HCT116 (cell line): ENCODE results near the gene SSH2. TPM values are rescaled to one million over a fixed set of nuclear protein-coding genes. Genes with fewer than 3 reads are reported as not detected.
A peak's percentile ranks its signal among the peaks of the same experiment; 100 is the strongest.

ENCODE experiments used
- ATAC-seq: fragments of 200-7000 bp; cut with Tn5 transposase; 2 replicates; pipeline ENCODE4 v1.9.1; 2020; ENCODE audit warnings: mild to moderate bottlenecking, moderate library complexity
- BruUV-seq: library from RNA; stranded (reverse); fragments of 400-500 nt; replicated peaks from 2 replicates; lab custom pipeline; 2021; lab: Mats Ljungman, UMichigan
- CTCF ChIA-PET: fragments of 300-600 bp; sonication (Branson Sonifier 250); formaldehyde crosslinking; loops from one replicate; lab custom pipeline; 2021; ENCODE audit warnings: antibody characterized with exemption; lab: Charles Lee
- POLR2A ChIA-PET: fragments of 300-600, 350-600 bp; sonication (Branson Sonifier 250); formaldehyde crosslinking; loops from one replicate; lab custom pipeline; 2021; ENCODE audit warnings: antibody characterized with exemption; lab: Charles Lee
- RAD21 ChIA-PET, 2 experiments: fragments of 300-600 bp; sonication (Branson Sonifier 250); formaldehyde crosslinking; loops; one replicate each; lab custom pipeline; 2023; ENCODE audit warnings: low total read pairs in 2 of 2; ENCODE audit not compliant: uncharacterized antibody in 2 of 2, unreplicated experiment in 2 of 2, low non-redundant PET in 1 of 2; lab: Charles Lee
- DNase-seq: peaks from one replicate; pipeline ENCODE4 v3.0.0-alpha.2; 2010; ENCODE audit warnings: low read depth, low spot score
- H2AFZ ChIP-seq: fragments of 200-600 bp; shearing (Covaris generic), sonication (generic); 2 replicates; pipeline ENCODE4 v1.6.1; 2017; ENCODE audit warnings: low read depth, mixed run types, mixed read lengths, antibody characterized with exemption, low read length; ENCODE audit not compliant: poor library complexity, severe bottlenecking
- H3K27ac ChIP-seq: 2 replicates; pipeline ENCODE4 v1.5.1; 2012; ENCODE audit warnings: low read depth, low read length
- H3K27me3 ChIP-seq: fragments of 200-600 bp; sonication (generic); 2 replicates; pipeline ENCODE4 v1.6.1; 2016; ENCODE audit warnings: mixed run types, low read length, mixed read lengths; ENCODE audit not compliant: insufficient read depth
- H3K36me3 ChIP-seq, 2 experiments: fragments of 200-500 bp in 1 of 2; fragments of 200-600 bp in 1 of 2; sonication (Bioruptor generic) in 1 of 2; sonication (generic) in 1 of 2; 2 replicates each; pipeline versions ENCODE4 v1.5.1 to v1.6.1; 2014 to 2016; ENCODE audit warnings: low read length in 2 of 2, inconsistent platforms in 1 of 2, mixed read lengths in 1 of 2, mixed run types in 1 of 2; ENCODE audit not compliant: insufficient read depth in 2 of 2, control insufficient read depth in 1 of 2
- H3K4me1 ChIP-seq, 2 experiments: fragments of 200-600 bp in 1 of 2; sonication (generic) in 1 of 2; 2 replicates each; pipeline versions ENCODE4 v1.5.1 to v1.6.1; 2012 to 2017; ENCODE audit warnings: low read length in 2 of 2, inconsistent platforms in 1 of 2, mild to moderate bottlenecking in 1 of 2, mixed read lengths in 1 of 2, mixed run types in 1 of 2, moderate library complexity in 1 of 2; ENCODE audit not compliant: insufficient read depth in 2 of 2, control insufficient read depth in 1 of 2
- H3K4me2 ChIP-seq: fragments of 200-600 bp; sonication (generic); 2 replicates; pipeline ENCODE4 v1.6.1; 2017; ENCODE audit warnings: mixed run types, low read length, mixed read lengths
- H3K4me3 ChIP-seq, 2 experiments: fragments of 200-600 bp in 1 of 2; sonication (generic) in 1 of 2; replicated peaks in 1 of 2; 2 replicates each; pipeline ENCODE4 v1.5.1; 2011 to 2016; ENCODE audit warnings: low read length in 2 of 2, control low read depth in 1 of 2, low read depth in 1 of 2, mild to moderate bottlenecking in 1 of 2, mixed read lengths in 1 of 2, mixed run types in 1 of 2
- H3K79me2 ChIP-seq: fragments of 200-600 bp; sonication (generic); 2 replicates; pipeline ENCODE4 v1.6.1; 2017; ENCODE audit warnings: mild to moderate bottlenecking, mixed run types, low read length, moderate library complexity, mixed read lengths; ENCODE audit not compliant: insufficient read depth
- H3K9ac ChIP-seq: fragments of 200-600 bp; sonication (generic); 2 replicates; pipeline ENCODE4 v1.6.1; 2016; ENCODE audit warnings: low read length, mixed read lengths
- H3K9me2 ChIP-seq: fragments of 200-600 bp; sonication (generic), shearing (Covaris generic); 2 replicates; pipeline ENCODE4 v1.6.1; 2017; ENCODE audit warnings: mixed run types, mild to moderate bottlenecking, moderate library complexity; ENCODE audit not compliant: insufficient read depth
- H3K9me3 ChIP-seq, 2 experiments: fragments of 200-500 bp in 1 of 2; fragments of 200-600 bp in 1 of 2; sonication (Bioruptor generic) in 1 of 2; sonication (generic) in 1 of 2; 2 replicates each; pipeline ENCODE4 v1.6.1; 2014 to 2017; ENCODE audit warnings: low read length in 2 of 2, mixed read lengths in 2 of 2, inconsistent platforms in 1 of 2, low read depth in 1 of 2, mild to moderate bottlenecking in 1 of 2, mixed run types in 1 of 2, moderate library complexity in 1 of 2; ENCODE audit not compliant: control insufficient read depth in 1 of 2, insufficient read depth in 1 of 2
- H4K20me1 ChIP-seq: fragments of 200-600 bp; sonication (generic), shearing (Covaris generic); 2 replicates; pipeline ENCODE4 v1.6.1; 2017; ENCODE audit warnings: mixed run types, mild to moderate bottlenecking, moderate library complexity; ENCODE audit not compliant: insufficient read depth
- CBX3 ChIP-seq: IDR thresholded peaks from 2 replicates; pipeline ENCODE4 v1.6.1; 2012; ENCODE audit warnings: low read depth
- CEBPB ChIP-seq: IDR thresholded peaks from 2 replicates; pipeline ENCODE4 v1.6.1; 2012; ENCODE audit warnings: low read depth
- CTCF ChIP-seq, 3 experiments: fragments of 200-600 bp in 1 of 3; sonication (generic) in 1 of 3; IDR thresholded peaks in 2 of 3; conservative IDR thresholded peaks in 1 of 3; 2 replicates each; pipeline ENCODE4 v1.5.1; 2012 to 2017; ENCODE audit warnings: low read depth in 2 of 3, low read length in 2 of 3, antibody characterized with exemption in 1 of 3, borderline replicate concordance in 1 of 3, control low read depth in 1 of 3, mild to moderate bottlenecking in 1 of 3, mixed read lengths in 1 of 3, mixed run types in 1 of 3, moderate library complexity in 1 of 3; ENCODE audit not compliant: insufficient read depth in 1 of 3
- ELF1 ChIP-seq: IDR thresholded peaks from 2 replicates; pipeline ENCODE4 v1.6.1; 2012; ENCODE audit warnings: low read depth, borderline replicate concordance
- EZH2 ChIP-seq: fragments of 200-600 bp; sonication (generic); IDR thresholded peaks from 2 replicates; pipeline ENCODE4 v1.6.1; 2017; ENCODE audit warnings: antibody characterized with exemption, mixed run types
- JUND ChIP-seq: IDR thresholded peaks from 2 replicates; pipeline ENCODE4 v1.6.1; 2012
- MAX ChIP-seq: IDR thresholded peaks from 2 replicates; pipeline ENCODE4 v1.6.1; 2012
- POLR2A ChIP-seq: IDR thresholded peaks from 2 replicates; pipeline ENCODE4 v1.7.0; 2011; ENCODE audit warnings: borderline replicate concordance; ENCODE audit not compliant: insufficient read depth, insufficient read length; ENCODE audit errors: extremely low read depth
- POLR2AphosphoS5 ChIP-seq: IDR thresholded peaks from 2 replicates; pipeline ENCODE4 v1.6.1; 2011; ENCODE audit warnings: mild to moderate bottlenecking, low read depth, low read length, moderate library complexity
- RAD21 ChIP-seq: IDR thresholded peaks from 2 replicates; pipeline ENCODE4 v1.6.1; 2012; ENCODE audit warnings: low read depth, mild to moderate bottlenecking
- REST ChIP-seq: IDR thresholded peaks from 2 replicates; pipeline ENCODE4 v1.6.1; 2012; ENCODE audit warnings: low read depth
- SIN3A ChIP-seq: IDR thresholded peaks from 2 replicates; pipeline ENCODE4 v1.6.1; 2012; ENCODE audit warnings: low read depth
- SP1 ChIP-seq: IDR thresholded peaks from 2 replicates; pipeline ENCODE4 v1.6.1; 2012; ENCODE audit warnings: low read depth
- ZBTB33 ChIP-seq: IDR thresholded peaks from 2 replicates; pipeline ENCODE4 v1.6.1; 2011; ENCODE audit warnings: mild to moderate bottlenecking, low read length, moderate library complexity; ENCODE audit not compliant: insufficient replicate concordance; ENCODE audit errors: extremely low read depth
- intact Hi-C: fragments of 100-400 bp; cut with micrococcal nuclease; formaldehyde crosslinking; loops from 2 replicates; pipeline ENCODE4 v1.10.0; 2022
- total RNA-seq: library from RNA; stranded (reverse); gene quantifications from one replicate; pipeline ENCODE4 v1.2.1, GENCODE V29; 2021; ENCODE audit not compliant: unreplicated experiment

Gene SSH2
- total RNA-seq, 1 experiment from 2014 or later, result 17.0 TPM

GRCh38 chr17:29929533-29930408 is at the start of gene SSH2 (continued):
- TF ChIP-seq CTCF (IDR thresholded peaks at IDR 0.05 in 2 of 3, conservative IDR thresholded peaks at IDR 0.05 in 1 of 3; ENCODE audit: borderline replicate concordance in 1 of 3, insufficient read depth in 1 of 3, low read depth in 2 of 3, low read length in 2 of 3), result no peak
- no peak for TF ChIP-seq CEBPB
- TF ChIP-seq EZH2, result no peak
- TF ChIP-seq REST, result no peak
- peak; percentile 29 for TF ChIP-seq POLR2A
- peak; percentile 17; the same call in 1 of the 2 replicates for TF ChIP-seq SP1
- TF ChIP-seq JUND, result 0 out of 2 replicates have a peak, but pooled peaks have one; percentile 28

GRCh38 chr17:29977836-29978235 is 47.8 kb upstream of the SSH2 start:
- ChIA-PET RAD21 (interaction anchor here in 1 of 2 experiments (0.5 kb wide), 1 partner anchor 405 kb away, joined by 4 read pairs; no protein-coding TSS in a partner anchor), CTCF (interaction anchor here (2.0 kb wide), 1 partner anchor 45 kb away, joined by 5 read pairs; no protein-coding TSS in a partner anchor), POLR2A (no interaction called here)
- no peak overlapping the region for H2AFZ ChIP-seq
- no peak overlapping the region for H3K27ac ChIP-seq
- no peaks in the 10 kb centered on the region for H4K20me1 ChIP-seq
- H3K9me3 ChIP-seq, result no peaks in the 10 kb centered on the region
- H3K4me3 ChIP-seq, result no peak overlapping the region
- H3K36me3 ChIP-seq, result no peaks in the 10 kb centered on the region
- H3K9ac ChIP-seq, result no peak overlapping the region
- BruUV-seq, result no TSS peak
- intact Hi-C loops, result no loop called here
- no peaks in the 10 kb centered on the region for H3K27me3 ChIP-seq
- no peaks in the 10 kb centered on the region for H3K4me1 ChIP-seq
- H3K4me2 ChIP-seq, result no peak overlapping the region
- DNase-seq, result no peak
- no peaks in the 10 kb centered on the region for H3K9me2 ChIP-seq
- ATAC-seq, result no peak
- H3K79me2 ChIP-seq, result no peaks in the 10 kb centered on the region
- TF ChIP-seq SIN3A (no peak), MAX (no peak), CEBPB (no peak), RAD21 (no peak), ELF1 (no peak), POLR2AphosphoS5 (no peak), CBX3 (no peak), EZH2 (no peak), ZBTB33 (no peak)
